Stomach (tissue), 9 donors: ENCODE results near the gene DDX31. TPM values are rescaled to one million over a fixed set of nuclear protein-coding genes. Genes with fewer than 3 reads are reported as not detected.

Experiments used
- DNase-seq, 2 donors: peaks; one replicate each; pipeline versions ENCODE4 v3.0.0 to v3.0.0-alpha.2; 2013 to 2019
- H3K27ac ChIP-seq, 5 donors: fragments of 200-600 bp in 4 of 5; sonication (generic) in 4 of 5; one replicate each; pipeline ENCODE4 v1.5.1; 2013 to 2019; ENCODE audit warnings: mild to moderate bottlenecking in 1 of 5, moderate library complexity in 1 of 5
- H3K27me3 ChIP-seq, 3 donors: fragments of 200-600 bp; sonication (generic); one replicate each; pipeline ENCODE4 v1.5.1; 2017 to 2019; ENCODE audit warnings: mixed run types in 1 of 3
- H3K36me3 ChIP-seq, 4 donors: fragments of 200-600 bp; sonication (generic); 1 replicate in 3 of 4; 2 replicates in 1 of 4; pipeline ENCODE4 v1.5.1; 2016 to 2019
- H3K4me1 ChIP-seq, 4 donors: fragments of 200-600 bp; sonication (generic); one replicate each; pipeline ENCODE4 v1.5.1; 2016 to 2019
- H3K4me3 ChIP-seq, 4 donors: fragments of 200-600 bp; sonication (generic) in 3 of 4; one replicate each; pipeline ENCODE4 v1.5.1; 2016 to 2019; ENCODE audit warnings: mild to moderate bottlenecking in 1 of 4
- H3K9me3 ChIP-seq, 4 donors: fragments of 200-600 bp; sonication (generic); one replicate each; pipeline ENCODE4 v1.5.1; 2016 to 2019
- EP300 ChIP-seq: sonication (generic); formaldehyde crosslinking; IDR thresholded peaks from one replicate; pipeline ENCODE4 v1.6.1; 2017; ENCODE audit warnings: antibody characterized with exemption
- POLR2A ChIP-seq, 4 donors: fragments of 450-650 bp; IDR thresholded peaks; one replicate each; pipeline ENCODE4 v1.6.1; 2016; ENCODE audit warnings: antibody characterized with exemption in 4 of 4, control low read depth in 2 of 4, mild to moderate bottlenecking in 1 of 4, moderate library complexity in 1 of 4
- POLR2AphosphoS5 ChIP-seq, 3 donors: sonication (generic); formaldehyde crosslinking; IDR thresholded peaks; one replicate each; pipeline ENCODE4 v1.6.1; 2016; ENCODE audit warnings: antibody characterized with exemption in 3 of 3
- WGBS, 5 donors: extraction: QIAGEN DNeasy Blood & Tissue Kit in 3 of 5; methylation state at CpG; one replicate each; pipeline versions ENCODE4 v1.1.5 to v1.1.7; 2013 to 2018; 5-methylcytosine and 5-hydroxymethylcytosine counted together
- intact Hi-C: fragments of 100-400 bp; cut with DNase I; formaldehyde crosslinking; loops from one replicate; pipeline ENCODE4 v1.15.1; 2023; ENCODE audit warnings: low total_unique reads
- polyA plus RNA-seq, 3 donors: library from polyadenylated mRNA; stranded (reverse); fragments of 200-250 nt; gene quantifications; one replicate each; pipeline ENCODE4 v1.2.3, GENCODE V29; 2013
- total RNA-seq, 5 donors: library from RNA; depleted of rRNA; stranded (reverse); fragments of >200 nt; gene quantifications; one replicate each; pipeline versions ENCODE4 v1.1.0 to v1.2.3, GENCODE V29; 2014 to 2016
- TF ChIP-seq, protein P1 (sequence below), 7 experiments: fragments of 450-650 bp in 4 of 7; fragments of 200-600 bp in 3 of 7; sonication (generic) in 3 of 7; IDR thresholded peaks; one replicate each; pipeline ENCODE4 v1.5.1; 2016 to 2019; ENCODE audit warnings: antibody characterized with exemption in 7 of 7, control low read depth in 2 of 7, mild to moderate bottlenecking in 1 of 7
- donor health status: healthy with polysubstance abuse.
- donor health status: Bipolar disorder and iron deficiency.
- donor health status: healthy.

Gene DDX31
- total and polyA plus RNA-seq, 8 donors: 3.1 to 26.8 (median 5.8) TPM

DNA sequence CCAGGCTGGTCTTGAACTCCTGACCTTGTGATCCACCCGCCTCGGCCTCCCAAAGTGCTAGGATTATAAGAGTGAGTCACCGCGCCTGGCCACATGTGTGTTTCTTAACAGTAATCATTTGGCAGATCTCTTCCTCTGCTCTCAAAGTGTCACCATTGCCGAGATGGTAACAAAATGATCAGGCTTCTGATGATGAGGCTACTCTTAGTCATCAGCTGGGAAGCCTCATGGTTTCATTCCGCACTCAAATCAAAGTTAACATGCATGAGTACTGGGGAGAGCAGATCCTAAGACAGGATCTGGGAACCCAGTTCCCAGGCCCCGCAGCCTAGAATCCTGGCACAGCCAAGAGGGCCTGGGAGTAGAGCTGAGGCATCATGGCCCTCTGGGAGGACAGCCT is 60.0 kb downstream of the DDX31 start:
- Histone ChIP-seq H3K4me3 (no peak overlapping the region), H3K27me3 (no peaks in the 10 kb centered on the region), H3K9me3 (no peaks in the 10 kb centered on the region), H3K27ac (no peak overlapping the region), H3K4me1 (no peaks in the 10 kb centered on the region), H3K36me3 (peaks cover 45 to 100% (median 100%) of the 10 kb centered on the region in 4 donors)
- DNase-seq: no peak
- TF ChIP-seq, protein P1, sequence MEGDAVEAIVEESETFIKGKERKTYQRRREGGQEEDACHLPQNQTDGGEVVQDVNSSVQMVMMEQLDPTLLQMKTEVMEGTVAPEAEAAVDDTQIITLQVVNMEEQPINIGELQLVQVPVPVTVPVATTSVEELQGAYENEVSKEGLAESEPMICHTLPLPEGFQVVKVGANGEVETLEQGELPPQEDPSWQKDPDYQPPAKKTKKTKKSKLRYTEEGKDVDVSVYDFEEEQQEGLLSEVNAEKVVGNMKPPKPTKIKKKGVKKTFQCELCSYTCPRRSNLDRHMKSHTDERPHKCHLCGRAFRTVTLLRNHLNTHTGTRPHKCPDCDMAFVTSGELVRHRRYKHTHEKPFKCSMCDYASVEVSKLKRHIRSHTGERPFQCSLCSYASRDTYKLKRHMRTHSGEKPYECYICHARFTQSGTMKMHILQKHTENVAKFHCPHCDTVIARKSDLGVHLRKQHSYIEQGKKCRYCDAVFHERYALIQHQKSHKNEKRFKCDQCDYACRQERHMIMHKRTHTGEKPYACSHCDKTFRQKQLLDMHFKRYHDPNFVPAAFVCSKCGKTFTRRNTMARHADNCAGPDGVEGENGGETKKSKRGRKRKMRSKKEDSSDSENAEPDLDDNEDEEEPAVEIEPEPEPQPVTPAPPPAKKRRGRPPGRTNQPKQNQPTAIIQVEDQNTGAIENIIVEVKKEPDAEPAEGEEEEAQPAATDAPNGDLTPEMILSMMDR (IDR thresholded peaks at IDR 0.05): no peak
- TF ChIP-seq EP300 (no peak), POLR2A (IDR thresholded peaks at IDR 0.05) (no peak), POLR2AphosphoS5 (IDR thresholded peaks at IDR 0.05) (no peak)
- WGBS, 5 donors: 80 to 95% (median 86%) methylated on average over 7 of the region's 7 CpGs
- intact Hi-C loops: no loop called here

GRCh38 chr9:132609184-132609583 is 60.6 kb downstream of the DDX31 start:
- 90 to 96% (median 92%) methylated on average over 9 of the region's 9 CpGs for WGBS, 5 donors
- Histone ChIP-seq H3K27ac (no peak overlapping the region), H3K36me3 (peaks cover 42 to 100% (median 99%) of the 10 kb centered on the region in 4 donors), H3K4me3 (no peak overlapping the region), H3K9me3 (no peaks in the 10 kb centered on the region), H3K4me1 (no peaks in the 10 kb centered on the region), H3K27me3 (no peaks in the 10 kb centered on the region)
- DNase-seq: no peak
- intact Hi-C loops: no loop called here
- TF ChIP-seq EP300 (no peak), POLR2A (IDR thresholded peaks at IDR 0.05) (no peak), POLR2AphosphoS5 (IDR thresholded peaks at IDR 0.05) (no peak)
- TF ChIP-seq, protein P1 (IDR thresholded peaks at IDR 0.05): no peak

- Histone ChIP-seq H3K27me3 (no peaks in the 10 kb centered on the region), H3K9me3 (no peaks in the 10 kb centered on the region), H3K27ac (no peak overlapping the region), H3K4me3 (no peak overlapping the region), H3K36me3 (peaks cover 27 to 99% (median 97%) of the 10 kb centered on the region in 4 donors), H3K4me1 (no peaks in the 10 kb centered on the region)
- DNase-seq: no peak
- intact Hi-C loops: no loop called here
- TF ChIP-seq, protein P1 (IDR thresholded peaks at IDR 0.05): no peak
- no peak for TF ChIP-seq POLR2A (IDR thresholded peaks at IDR 0.05)
- TF ChIP-seq EP300: no peak
- TF ChIP-seq POLR2AphosphoS5 (IDR thresholded peaks at IDR 0.05): no peak
- 80 to 87% (median 87%) methylated on average over 6 of the region's 6 CpGs for WGBS, 5 donors
These were observed 63.7 kb downstream of the DDX31 start for GRCh38 chr9:132606066-132606465.

DNA sequence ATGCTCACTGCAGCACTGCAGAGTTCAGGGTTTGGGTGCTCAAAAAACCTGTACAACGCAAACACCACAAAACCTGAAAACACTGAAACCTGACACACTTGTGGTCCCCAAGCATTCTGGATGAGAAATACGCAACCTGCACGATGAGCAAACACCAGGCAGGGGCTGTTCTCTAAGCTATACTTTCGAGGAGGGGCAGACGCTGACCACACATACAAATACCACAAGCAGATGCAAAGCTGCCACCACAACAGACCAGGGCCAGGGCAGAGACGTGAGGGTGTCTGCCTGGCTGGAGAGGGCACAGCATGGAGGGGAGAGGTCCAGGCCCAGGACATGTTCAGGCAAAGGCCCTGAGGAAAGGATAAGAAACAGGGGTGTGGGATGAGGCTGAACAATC is 64.4 kb downstream of the DDX31 start:
- intact Hi-C loops: no loop called here
- 87 to 96% (median 95%) methylated on average over 3 to 6 of the region's 6 CpGs for WGBS, 5 donors
- peaks cover 31 to 99% (median 97%) of the 10 kb centered on the region in 4 donors for H3K36me3 ChIP-seq

DNA sequence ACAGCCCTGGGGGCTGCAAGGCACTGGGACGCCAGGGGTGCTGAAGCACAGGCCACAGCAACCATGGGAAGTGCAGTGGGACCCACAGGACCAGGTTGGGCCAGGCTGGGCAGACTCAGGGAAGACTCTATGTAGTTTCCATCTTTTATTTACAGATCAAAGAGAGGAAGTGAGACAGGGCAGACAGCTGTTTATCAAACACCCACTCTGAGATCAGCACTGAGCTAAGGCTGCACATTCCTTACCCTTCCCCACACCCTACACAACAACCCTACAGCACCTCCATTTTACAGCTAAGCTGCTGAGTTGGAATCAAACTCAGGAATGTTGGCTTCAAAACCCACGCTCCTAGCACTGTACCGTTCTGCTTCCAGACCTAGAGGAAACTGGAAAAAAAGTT is 67.6 kb downstream of the DDX31 start:
- no peak for DNase-seq
- H3K36me3 ChIP-seq: peaks cover 21 to 99% (median 93%) of the 10 kb centered on the region in 4 donors
- TF ChIP-seq POLR2AphosphoS5 (IDR thresholded peaks at IDR 0.05) (no peak), EP300 (no peak), POLR2A (IDR thresholded peaks at IDR 0.05) (no peak)
- TF ChIP-seq, protein P1 (IDR thresholded peaks at IDR 0.05): no peak
- no peaks in the 10 kb centered on the region for H3K4me1 ChIP-seq
- H3K27me3 ChIP-seq: no peaks in the 10 kb centered on the region
- H3K27ac ChIP-seq: no peak overlapping the region
- no peak overlapping the region for H3K4me3 ChIP-seq
- intact Hi-C loops: no loop called here
- WGBS, 5 donors: 74 to 91% (median 84%) methylated on average over 3 of the region's 3 CpGs
- no peaks in the 10 kb centered on the region for H3K9me3 ChIP-seq

More for the DNA sequence above, 64.4 kb downstream of the DDX31 start:
- no peak for TF ChIP-seq POLR2AphosphoS5 (IDR thresholded peaks at IDR 0.05)
- DNase-seq: no peak
- Histone ChIP-seq H3K27me3 (no peaks in the 10 kb centered on the region), H3K27ac (no peak overlapping the region), H3K4me3 (no peak overlapping the region), H3K9me3 (no peaks in the 10 kb centered on the region), H3K4me1 (no peaks in the 10 kb centered on the region)
